RWPE1 (cell line): ENCODE data around the gene CD53.
"Not testable (repeated sequence)": the region's sequence is repeated elsewhere in the genome, so short reads cannot be mapped to it uniquely, and the experiment has no call there.

Source experiments
- CTCF ChIA-PET: fragments of 350-600 bp; sonication (Branson Sonifier 250); formaldehyde crosslinking; extraction: SDS; loops from one replicate; lab custom pipeline; 2021; lab: Yijun Ruan, JAX
- POLR2A ChIA-PET: fragments of 400-600 bp; formaldehyde crosslinking; extraction: SDS; loops from one replicate; lab custom pipeline; 2020; ENCODE audit warnings: antibody characterized with exemption; ENCODE audit not compliant: low non-redundant PET; lab: Yijun Ruan, JAX
- DNase-seq: peaks from one replicate; pipeline ENCODE4 v3.0.0; 2012; ENCODE audit warnings: low spot score
- H3K27ac ChIP-seq: fragments of 450-650 bp; 2 replicates; pipeline ENCODE4 v1.5.1; 2017
- TF ChIP-seq, protein P1 (sequence below): fragments of 450-650 bp; conservative IDR thresholded peaks from 2 replicates; pipeline ENCODE4 v1.5.1; 2017; ENCODE audit warnings: low read depth, mild to moderate bottlenecking

The CD53 gene

DNA sequence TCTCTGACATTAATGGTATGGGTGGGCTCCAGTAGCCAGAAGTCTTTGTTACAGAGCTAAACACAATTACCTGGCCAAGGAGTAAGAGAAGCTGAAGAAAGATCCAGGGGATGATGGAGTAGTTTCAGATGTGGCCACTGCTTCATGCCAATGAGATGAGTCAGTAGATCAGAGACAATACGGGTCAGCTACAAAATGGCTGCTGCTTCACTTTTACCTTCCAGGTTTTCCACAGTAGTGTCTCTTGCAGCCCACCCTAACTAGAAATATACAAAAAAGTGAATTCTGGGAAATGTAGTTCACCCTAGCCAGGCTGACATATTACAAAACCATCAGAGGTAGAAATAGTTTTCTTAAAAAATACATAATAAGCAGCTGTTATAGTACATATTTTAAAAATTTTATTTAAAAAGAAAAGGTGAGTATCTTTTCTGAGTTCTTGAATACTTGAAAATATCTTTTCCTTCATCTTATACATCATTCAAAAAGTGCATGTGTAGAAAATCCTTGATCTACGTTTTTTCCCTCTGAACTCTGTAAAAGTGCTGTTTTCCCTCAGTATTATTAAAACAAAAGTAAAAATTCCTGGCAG lies 54.6 kb downstream of the CD53 start:
- TF ChIP-seq, protein P1, sequence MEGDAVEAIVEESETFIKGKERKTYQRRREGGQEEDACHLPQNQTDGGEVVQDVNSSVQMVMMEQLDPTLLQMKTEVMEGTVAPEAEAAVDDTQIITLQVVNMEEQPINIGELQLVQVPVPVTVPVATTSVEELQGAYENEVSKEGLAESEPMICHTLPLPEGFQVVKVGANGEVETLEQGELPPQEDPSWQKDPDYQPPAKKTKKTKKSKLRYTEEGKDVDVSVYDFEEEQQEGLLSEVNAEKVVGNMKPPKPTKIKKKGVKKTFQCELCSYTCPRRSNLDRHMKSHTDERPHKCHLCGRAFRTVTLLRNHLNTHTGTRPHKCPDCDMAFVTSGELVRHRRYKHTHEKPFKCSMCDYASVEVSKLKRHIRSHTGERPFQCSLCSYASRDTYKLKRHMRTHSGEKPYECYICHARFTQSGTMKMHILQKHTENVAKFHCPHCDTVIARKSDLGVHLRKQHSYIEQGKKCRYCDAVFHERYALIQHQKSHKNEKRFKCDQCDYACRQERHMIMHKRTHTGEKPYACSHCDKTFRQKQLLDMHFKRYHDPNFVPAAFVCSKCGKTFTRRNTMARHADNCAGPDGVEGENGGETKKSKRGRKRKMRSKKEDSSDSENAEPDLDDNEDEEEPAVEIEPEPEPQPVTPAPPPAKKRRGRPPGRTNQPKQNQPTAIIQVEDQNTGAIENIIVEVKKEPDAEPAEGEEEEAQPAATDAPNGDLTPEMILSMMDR, result no peak
- peak; percentile 30 for DNase-seq
- POLR2A ChIA-PET, result no interaction called here
- CTCF ChIA-PET, result no interaction called here
- no peak overlapping the region for H3K27ac ChIP-seq

DNA sequence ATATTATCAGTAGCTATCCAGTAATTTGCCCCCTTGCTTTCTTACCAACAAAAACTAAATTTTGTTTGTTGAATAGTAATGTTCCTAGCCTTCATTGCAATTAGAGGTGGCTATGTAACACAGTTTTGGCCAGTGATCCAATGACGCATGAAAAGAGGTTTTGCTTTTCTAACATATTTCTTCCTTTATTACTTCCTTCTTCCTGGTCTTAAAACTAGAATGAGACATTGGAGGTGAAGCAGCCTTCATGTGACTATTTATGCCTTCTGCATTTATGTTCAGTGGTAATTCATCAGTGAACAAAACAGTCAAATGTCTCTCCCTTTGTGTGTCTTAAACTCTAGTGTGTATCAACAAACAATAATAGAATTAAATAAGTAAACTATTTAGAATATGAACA lies 55.2 kb downstream of the CD53 start:
- DNase-seq, result no peak
- ChIA-PET CTCF (interaction anchor here (0.6 kb wide), 1 partner anchor 842 kb away, joined by 3 read pairs; no protein-coding TSS in a partner anchor), POLR2A (no interaction called here)
- TF ChIP-seq, protein P1, result no peak
- H3K27ac ChIP-seq, result no peak overlapping the region

DNA sequence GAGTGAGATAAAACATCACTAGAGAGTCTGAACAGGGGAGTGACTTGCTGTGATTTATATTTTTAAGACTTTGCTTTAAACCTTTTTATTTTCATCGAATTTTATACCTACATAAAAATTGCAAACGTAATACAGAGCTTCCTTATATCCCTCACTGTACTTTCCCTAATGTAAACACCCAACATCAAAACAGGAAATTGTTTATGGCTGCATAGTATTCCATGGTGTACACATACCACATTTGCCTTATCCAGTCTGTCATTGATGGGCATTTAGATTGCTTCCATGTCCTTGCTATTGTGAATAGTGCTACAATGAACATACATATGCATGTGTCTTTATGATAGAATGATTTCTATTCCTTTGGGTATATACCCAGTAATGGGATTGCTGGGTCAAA lies 56.0 kb downstream of the CD53 start:
- ChIA-PET CTCF (interaction anchor here (0.7 kb wide), 1 partner anchor 23 kb away, joined by 3 read pairs; no protein-coding TSS in a partner anchor), POLR2A (no interaction called here)
- no peak overlapping the region for H3K27ac ChIP-seq
- DNase-seq, result no peak
- TF ChIP-seq, protein P1, result no peak

DNA sequence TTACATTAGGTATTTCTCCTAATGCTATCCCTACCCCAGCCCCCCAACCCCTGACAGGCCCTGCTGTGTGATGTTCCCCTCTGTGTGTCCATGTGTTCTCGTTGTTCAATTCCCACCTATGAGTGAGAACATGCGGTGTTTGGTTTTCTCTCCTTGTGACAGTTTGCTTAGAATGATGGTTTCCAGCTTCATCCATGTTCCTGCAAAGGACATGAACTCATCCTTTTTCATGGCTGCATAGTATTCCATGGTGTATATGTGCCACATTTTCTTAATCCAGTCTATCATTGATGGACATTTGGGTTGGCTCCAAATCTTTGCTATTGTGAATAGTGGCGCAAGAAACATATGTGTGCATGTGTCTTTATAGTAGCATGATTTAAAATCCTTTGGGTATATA lies 58.1 kb downstream of the CD53 start:
- POLR2A ChIA-PET, H3K27ac ChIP-seq, DNase-seq, CTCF ChIA-PET: not testable (repeated sequence)

DNA sequence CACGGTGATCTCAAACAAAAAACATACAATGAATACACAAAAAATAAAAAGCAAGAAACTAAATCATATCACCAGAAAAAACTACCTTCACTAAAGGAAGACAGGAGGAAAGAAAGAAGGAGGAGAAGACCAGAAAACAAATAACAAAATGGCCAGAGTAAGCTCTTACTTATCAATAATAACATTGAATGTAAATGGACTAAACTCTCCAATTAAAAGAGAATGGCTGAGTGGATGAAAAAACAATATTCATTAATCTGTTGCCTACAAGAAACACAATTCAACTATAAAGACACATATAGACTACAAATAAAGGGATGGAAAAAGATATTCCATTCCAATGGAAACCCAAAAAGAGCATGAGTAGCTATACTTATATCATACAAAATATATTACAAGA lies 63.6 kb downstream of the CD53 start:
- TF ChIP-seq, protein P1, result no peak
- no peak overlapping the region for H3K27ac ChIP-seq
- POLR2A ChIA-PET, result no interaction called here
- DNase-seq, result no peak
- CTCF ChIA-PET, result no interaction called here

DNA sequence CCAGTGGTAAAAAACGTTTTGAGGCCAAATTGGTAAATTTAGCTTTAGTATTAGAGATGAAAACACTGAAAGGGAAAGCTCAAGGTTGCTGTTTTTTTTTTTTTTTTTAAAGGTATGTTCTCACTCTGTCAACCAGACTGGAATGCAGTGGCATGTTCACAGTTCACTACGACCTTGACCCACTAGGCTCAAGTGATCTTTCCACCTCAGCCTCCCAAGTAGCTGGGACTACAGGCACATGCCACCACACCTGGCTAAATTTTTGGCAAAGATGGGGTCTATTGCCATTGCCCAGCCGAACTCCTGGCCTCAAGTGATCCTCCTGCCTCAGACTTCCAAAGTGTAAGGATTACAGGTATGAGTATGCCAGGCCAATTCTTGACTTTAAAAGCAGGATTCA lies 71.9 kb downstream of the CD53 start:
- ChIA-PET POLR2A (no interaction called here), CTCF (no interaction called here)
- H3K27ac ChIP-seq, result no peak overlapping the region
- DNase-seq, result no peak
- TF ChIP-seq, protein P1, result no peak

DNA sequence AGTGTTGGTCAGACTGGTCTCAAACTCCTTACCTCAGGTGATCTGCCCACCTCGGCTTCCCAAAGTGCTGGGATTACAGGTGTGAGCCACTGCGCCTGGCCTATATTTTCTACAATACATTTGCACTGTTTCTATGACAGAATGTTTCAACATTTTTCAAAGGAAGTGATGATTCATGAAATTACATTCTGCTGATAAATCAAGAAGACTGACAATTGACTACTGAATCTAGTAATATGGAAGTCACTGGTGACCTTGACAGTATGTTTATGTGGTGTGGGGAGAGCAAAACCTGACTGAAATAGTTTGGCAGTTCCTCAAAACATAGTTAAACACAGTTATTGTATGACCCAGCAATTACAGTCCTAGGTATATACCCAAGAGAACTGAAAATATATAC lies 72.7 kb downstream of the CD53 start:
- ChIA-PET POLR2A (no interaction called here), CTCF (no interaction called here)
- no peak for DNase-seq
- H3K27ac ChIP-seq, result no peak overlapping the region
- TF ChIP-seq, protein P1, result no peak
